Left lung (tissue), 10 donors: ENCODE results near the gene NRL. TPM values are rescaled to one million over a fixed set of nuclear protein-coding genes. Genes with fewer than 3 reads are reported as not detected.

Experiments used
- ATAC-seq: fragments of 200-7000 bp; cut with Tn5 transposase; one replicate; pipeline ENCODE4 v1.9.1; 2020; ENCODE audit warnings: moderate library complexity
- DNase-seq, 4 donors: peaks; one replicate each; pipeline ENCODE4 v3.0.0-alpha.2; 2013 to 2020
- H3K27ac ChIP-seq, 2 donors: fragments of 200-600 bp; sonication (generic) in 1 of 2; one replicate each; pipeline versions ENCODE4 v1.5.0 to v1.8.0; 2020 to 2021
- H3K27me3 ChIP-seq, 2 donors: fragments of 200-600 bp; sonication (generic) in 1 of 2; one replicate each; pipeline versions ENCODE4 v1.5.0 to v1.8.0; 2020 to 2021
- H3K36me3 ChIP-seq, 2 donors: fragments of 200-600 bp; sonication (generic) in 1 of 2; one replicate each; pipeline versions ENCODE4 v1.5.0 to v1.8.0; 2020 to 2021
- H3K4me1 ChIP-seq, 2 donors: fragments of 200-600 bp; one replicate each; pipeline ENCODE4 v1.8.0; 2021
- H3K4me3 ChIP-seq, 2 donors: fragments of 200-600 bp; sonication (generic) in 1 of 2; one replicate each; pipeline versions ENCODE4 v1.5.0 to v1.8.0; 2020 to 2021; ENCODE audit warnings: mild to moderate bottlenecking in 1 of 2
- H3K9me3 ChIP-seq, 2 donors: fragments of 200-600 bp; sonication (generic) in 1 of 2; one replicate each; pipeline versions ENCODE4 v1.5.0 to v1.8.0; 2020 to 2021
- CTCF ChIP-seq, 2 donors: fragments of 200-600 bp; sonication (generic) in 1 of 2; IDR thresholded peaks; one replicate each; pipeline versions ENCODE4 v1.5.0 to v1.8.0; 2021; ENCODE audit warnings: antibody characterized with exemption in 2 of 2
- intact Hi-C, 2 donors: fragments of 100-400 bp; cut with DNase I; formaldehyde crosslinking; loops; one replicate each; pipeline versions ENCODE4 v1.11.2 to v1.14.2; 2022
- polyA plus RNA-seq, 6 donors: library from polyadenylated mRNA; unstranded; fragments of 120-200 nt; gene quantifications; one replicate each; pipeline ENCODE4 v1.2.1, GENCODE V29; 2013; ENCODE audit not compliant: insufficient read length in 6 of 6
- total RNA-seq, 2 donors: library from RNA; stranded (reverse); fragmentation: NEBNext Ultra II Directional; extraction: Animal tissue kit (Norgen Biotek cat#: 25700); gene quantifications; one replicate each; pipeline ENCODE4 v1.2.1, GENCODE V29; 2021
- donor health status: DM: no; HTN: yes; CAD: no.
- donor health status: DM: no; HTN: no; CAD: no.

The NRL gene
- total and polyA plus RNA-seq, 8 donors: 0.97 to 2.7 (median 1.6) TPM

- Histone ChIP-seq H3K27ac (peak overlapping the region in 1 of 2 donors; percentile 0), H3K4me1 (peaks cover 18 to 60% of the 10 kb centered on the region in 2 donors), H3K4me3 (no peak overlapping the region), H3K27me3 (no peaks in the 10 kb centered on the region), H3K36me3 (peaks cover 0 to 44% of the 10 kb centered on the region in 2 donors), H3K9me3 (no peaks in the 10 kb centered on the region)
- ATAC-seq (no peak), DNase-seq (no peak)
- intact Hi-C loops: no loop called here
- no peak for TF ChIP-seq CTCF (IDR thresholded peaks at IDR 0.05)
Measured at GRCh38 chr14:24138396-24139271, 23.9 kb upstream of the NRL start.

- intact Hi-C loops: no loop called here
Measured at GRCh38 chr14:24137529-24138395, 23.0 kb upstream of the NRL start.

GRCh38 chr14:24136684-24137528, 22.2 kb upstream of the NRL start:
- ATAC-seq (no peak), DNase-seq (no peak)
- Histone ChIP-seq H3K27me3 (no peaks in the 10 kb centered on the region), H3K9me3 (no peaks in the 10 kb centered on the region), H3K4me1 (peaks cover 15 to 54% of the 10 kb centered on the region in 2 donors), H3K4me3 (peak overlapping the region; percentile 90 to 99), H3K36me3 (peaks cover 0 to 29% of the 10 kb centered on the region in 2 donors), H3K27ac (peak overlapping the region; percentile 82 to 92)
- intact Hi-C loops: no loop called here
- TF ChIP-seq CTCF (IDR thresholded peaks at IDR 0.05): no peak

More at GRCh38 chr14:24137529-24138395, 23.0 kb upstream of the NRL start:
- DNase-seq: no peak
- Histone ChIP-seq H3K27me3 (no peaks in the 10 kb centered on the region), H3K36me3 (peaks cover 0 to 35% of the 10 kb centered on the region in 2 donors), H3K9me3 (no peaks in the 10 kb centered on the region), H3K4me3 (peak overlapping the region in 1 of 2 donors; percentile 99), H3K4me1 (peaks cover 18 to 60% of the 10 kb centered on the region in 2 donors), H3K27ac (peak overlapping the region in 1 of 2 donors; percentile 92)
- ATAC-seq: no peak
- TF ChIP-seq CTCF (IDR thresholded peaks at IDR 0.05): no peak

- ATAC-seq (peak; percentile 99), DNase-seq (peak; percentile 87 to 99 (median 96))
- no peak for TF ChIP-seq CTCF (IDR thresholded peaks at IDR 0.05)
- H3K36me3 ChIP-seq: peaks cover 0 to 29% of the 10 kb centered on the region in 2 donors
- peaks cover 15 to 53% of the 10 kb centered on the region in 2 donors for H3K4me1 ChIP-seq
- H3K9me3 ChIP-seq: no peaks in the 10 kb centered on the region
- H3K27me3 ChIP-seq: no peaks in the 10 kb centered on the region
- peak within 1 kb of the TSS; percentile 90 to 99 for H3K4me3 ChIP-seq
- peak within 1 kb of the TSS; percentile 82 to 92 for H3K27ac ChIP-seq
- intact Hi-C loops: no loop called here
Measured at GRCh38 chr14:24135834-24136683, 21.3 kb upstream of the NRL start, which contains the start of gene PSME1. PSME1 (plus strand) TSS chr14:24136194; CDS start chr14:24136263, 69 bp downstream.
